DLD1 (cell line): Measurements from ENCODE around the gene ZFP36L2.

Source experiments
- in situ Hi-C: cut with HindIII; loops from 2 replicates; pipeline ENCODE4 v1.10.0; 2017; ENCODE audit warnings: low sequenced_read_pairs

The ZFP36L2 gene

DNA sequence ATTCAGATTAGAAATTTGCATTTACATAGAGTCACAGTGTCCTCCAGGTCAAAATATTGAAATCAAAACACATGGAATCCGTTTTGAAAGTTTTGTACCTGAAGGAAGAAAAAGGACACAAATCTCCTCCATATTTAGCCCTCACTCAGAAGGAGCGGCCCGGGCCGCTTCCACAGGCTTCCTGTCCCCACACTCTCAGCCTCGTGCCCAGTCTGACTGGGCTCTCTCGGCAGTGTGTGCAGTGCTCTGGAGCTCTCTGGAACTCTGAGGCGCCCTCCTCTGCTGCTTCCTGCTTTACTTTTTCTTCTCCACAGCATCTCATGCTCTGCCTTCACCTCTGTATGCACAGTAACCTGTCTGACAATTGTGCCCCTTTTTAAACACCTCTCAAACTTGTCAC lies 22.2 kb upstream of the ZFP36L2 start:
- in situ Hi-C loops: loop anchor here (10.0 kb wide), 1 partner anchor 434 kb away; no protein-coding TSS in a partner anchor

DNA sequence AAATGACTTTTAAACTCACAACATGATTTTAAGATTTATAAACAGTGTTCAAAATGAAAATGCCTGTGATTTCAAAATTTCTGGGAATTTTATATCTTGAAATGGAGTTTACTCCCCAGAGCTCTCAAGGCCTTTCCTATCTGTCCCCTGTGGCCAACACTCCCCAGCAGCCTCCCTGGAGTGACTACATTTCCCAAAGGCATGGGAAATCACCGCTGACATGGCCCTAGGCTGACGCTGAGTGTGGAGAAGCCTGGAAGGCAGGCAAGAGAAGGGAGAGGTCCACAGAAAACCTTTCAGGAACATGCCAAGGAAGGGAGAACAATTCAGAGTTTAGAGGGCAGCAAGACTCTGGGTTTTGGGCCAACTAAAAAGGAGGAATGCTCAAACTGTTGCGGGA lies 20.2 kb upstream of the ZFP36L2 start:
- in situ Hi-C loops: loop anchor here (10.0 kb wide), 1 partner anchor 432 kb away; no protein-coding TSS in a partner anchor

- in situ Hi-C loops: loop anchor here (10.0 kb wide), 1 partner anchor 427 kb away; no protein-coding TSS in a partner anchor
These were observed 15.2 kb upstream of the ZFP36L2 start for GRCh38 chr2:43241558-43241957.

- in situ Hi-C loops: loop anchor here (10.0 kb wide), 1 partner anchor 426 kb away; no protein-coding TSS in a partner anchor
These were observed 14.4 kb upstream of the ZFP36L2 start for GRCh38 chr2:43240766-43241150.

DNA sequence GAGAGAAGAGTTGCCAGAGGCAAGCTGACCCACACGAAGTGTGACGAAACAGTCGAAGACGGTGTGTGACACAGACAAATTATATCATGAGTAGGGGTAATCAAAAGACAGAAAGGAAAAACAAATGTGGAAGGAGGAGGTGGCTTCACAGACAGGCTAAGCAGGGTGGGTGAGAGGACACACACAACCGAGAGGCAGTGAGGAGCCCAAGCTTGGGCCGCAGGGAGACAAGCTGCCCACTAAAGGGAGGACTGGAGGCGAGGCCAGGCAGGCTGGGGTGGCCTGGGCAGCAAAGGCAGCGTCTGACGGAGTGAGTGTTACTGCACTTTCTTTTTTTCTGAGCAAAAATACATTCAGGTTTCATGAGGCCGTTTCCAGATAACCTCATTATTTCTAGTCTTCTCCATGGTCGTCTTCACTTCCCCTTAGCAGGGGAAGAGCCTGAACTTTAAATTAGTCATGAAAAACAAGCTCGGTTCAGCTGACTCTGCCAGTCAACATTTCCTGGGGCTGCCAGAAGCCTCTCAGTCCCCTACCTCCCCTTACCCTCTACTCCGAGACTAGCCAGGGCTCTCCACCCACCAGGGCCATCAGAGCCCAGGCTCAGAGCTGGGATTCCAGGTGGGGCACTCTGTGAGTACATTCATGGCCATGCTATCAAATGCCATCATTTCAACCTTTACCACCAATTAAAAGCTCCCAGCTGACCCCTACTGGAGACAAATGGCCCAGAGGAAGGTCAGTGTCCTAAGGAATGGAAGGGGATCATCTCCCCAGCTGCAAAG lies 13.8 kb upstream of the ZFP36L2 start:
- in situ Hi-C loops: loop anchor here (10.0 kb wide), 1 partner anchor 425 kb away; no protein-coding TSS in a partner anchor

- in situ Hi-C loops: no loop called here
These were observed 12.4 kb upstream of the ZFP36L2 start for GRCh38 chr2:43238813-43239212.

- in situ Hi-C loops: no loop called here
These were observed 11.8 kb upstream of the ZFP36L2 start for GRCh38 chr2:43238176-43238575.

DNA sequence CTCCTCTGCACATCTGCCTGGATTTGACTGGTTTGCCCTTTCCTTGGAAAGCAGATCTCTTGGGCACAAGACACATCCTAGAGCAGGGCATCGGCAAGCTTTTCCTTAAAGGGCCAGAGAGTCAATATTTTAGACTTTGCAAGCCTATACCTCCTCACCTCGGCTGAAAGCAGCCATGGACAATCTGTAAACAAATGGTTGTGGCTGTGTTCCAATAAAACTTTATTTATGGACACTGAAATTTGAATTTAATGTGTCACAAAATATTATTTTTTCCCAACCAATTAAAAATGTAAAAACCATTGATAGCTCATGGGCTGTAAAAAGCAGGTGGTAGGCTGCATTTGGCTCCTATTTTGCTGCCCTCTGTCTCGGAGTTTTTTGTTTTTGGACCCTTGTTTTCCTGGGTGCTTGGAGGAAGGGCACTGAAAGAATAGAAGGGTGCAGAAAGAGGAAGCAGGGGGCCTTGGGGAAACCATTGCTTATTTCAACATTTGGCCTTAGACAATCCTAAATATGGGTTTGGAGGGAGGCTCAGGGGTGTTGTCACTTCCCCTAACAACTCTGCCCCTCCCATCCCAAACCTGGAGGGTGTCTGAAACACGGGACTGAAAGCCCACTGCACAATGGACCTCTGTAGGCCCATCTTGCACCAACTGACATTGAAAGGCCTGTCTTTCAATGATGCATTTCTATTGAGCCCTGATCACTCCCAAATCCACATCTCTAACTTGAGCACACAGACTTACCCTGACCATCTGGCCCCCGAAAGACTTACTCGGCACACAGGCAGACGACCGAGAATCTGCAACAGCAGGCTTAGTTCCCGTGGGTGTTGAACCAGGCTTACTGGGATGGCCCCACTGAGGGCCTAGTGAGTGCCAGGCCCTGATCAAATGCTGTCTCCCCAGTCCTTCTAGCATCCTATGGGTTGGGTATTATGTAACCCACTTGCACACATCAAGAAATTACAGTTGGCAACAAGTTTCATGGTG lies 7.1 kb upstream of the ZFP36L2 start:
- in situ Hi-C loops: no loop called here

DNA sequence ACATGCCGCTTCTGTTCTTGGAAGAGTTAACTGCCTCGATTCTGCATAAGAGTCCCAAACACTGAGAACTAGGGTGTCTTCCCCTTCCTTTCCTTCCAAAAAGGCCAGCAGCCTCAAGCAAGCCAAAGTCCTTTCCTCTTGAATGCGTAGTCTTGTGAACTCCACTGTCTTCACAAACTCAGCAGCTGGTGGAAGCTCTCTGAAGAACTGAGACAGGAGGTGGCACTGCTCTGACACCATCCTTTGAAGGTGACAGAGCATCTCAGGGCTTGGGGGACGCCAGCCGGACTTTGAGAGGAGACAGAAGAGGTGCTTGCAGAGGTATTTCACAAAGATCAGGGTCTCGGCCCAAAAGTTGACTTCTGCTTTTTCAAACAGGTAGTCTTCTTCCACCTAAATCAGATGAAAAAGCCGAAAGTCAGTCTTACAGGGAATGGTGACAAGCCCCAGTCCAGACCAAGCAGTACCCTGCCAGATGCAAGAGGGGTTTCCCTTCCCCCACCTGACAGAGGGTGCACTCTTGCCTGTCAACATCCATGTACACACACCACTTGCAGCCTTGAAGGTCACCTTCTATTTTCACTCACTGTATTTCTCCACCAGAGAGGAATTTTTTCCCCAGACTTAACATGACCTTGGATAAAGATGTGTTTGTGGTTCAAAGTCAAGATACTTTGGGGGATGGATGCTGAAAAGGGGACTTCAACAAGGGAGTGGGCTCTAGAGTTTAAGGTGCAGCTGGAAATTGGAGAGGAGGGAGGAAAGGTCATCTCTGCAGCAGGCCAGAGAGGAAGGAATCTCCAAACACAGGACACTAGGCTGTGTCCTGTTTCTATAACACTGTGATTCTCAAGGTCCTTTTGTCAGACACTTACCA lies 4.8 kb upstream of the ZFP36L2 start:
- in situ Hi-C loops: no loop called here

- in situ Hi-C loops: no loop called here
These were observed 4.0 kb upstream of the ZFP36L2 start for GRCh38 chr2:43230351-43230885.

DNA sequence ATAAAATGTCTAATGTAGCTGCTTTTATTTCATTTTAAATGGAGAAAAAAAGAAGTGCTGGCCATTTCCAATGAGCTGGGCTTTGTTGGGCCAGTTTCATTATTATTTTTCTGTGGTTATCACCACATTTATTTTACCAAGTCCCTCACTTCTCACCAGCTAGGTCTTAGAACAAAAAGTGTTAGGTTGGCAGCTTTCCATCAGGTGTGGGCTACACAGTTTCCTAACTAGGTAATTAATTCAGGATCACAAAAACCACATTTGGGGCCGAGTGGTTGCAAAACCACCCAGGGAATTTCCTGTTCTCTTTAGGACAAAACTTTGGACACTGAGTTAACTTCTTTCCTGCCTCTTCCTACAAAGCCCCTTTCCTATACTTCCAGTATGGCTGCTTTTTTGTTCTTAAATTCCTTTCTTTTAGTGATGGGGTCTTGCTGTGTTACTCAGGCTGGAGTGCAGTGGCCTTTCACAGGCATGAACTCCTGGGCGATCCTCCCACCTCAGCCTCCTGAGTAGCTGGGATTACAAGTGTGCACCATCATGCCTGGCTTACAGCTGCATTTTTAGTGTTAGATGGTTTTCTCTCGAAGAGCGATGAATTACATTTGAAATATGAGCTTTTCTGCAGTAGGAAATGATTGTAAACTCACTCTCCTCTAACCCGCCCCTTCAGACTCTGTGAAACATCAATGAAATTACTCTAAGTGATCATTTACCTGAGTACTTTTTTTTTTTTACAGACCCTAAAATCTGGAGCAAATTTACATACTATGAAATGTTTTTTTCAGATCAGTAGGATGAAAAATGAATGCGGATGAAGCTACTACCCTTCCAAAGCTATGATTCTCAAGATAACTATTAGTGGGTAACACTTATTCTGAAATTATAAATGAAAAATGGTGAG lies 2.6 kb upstream of the ZFP36L2 start:
- in situ Hi-C loops: no loop called here

DNA sequence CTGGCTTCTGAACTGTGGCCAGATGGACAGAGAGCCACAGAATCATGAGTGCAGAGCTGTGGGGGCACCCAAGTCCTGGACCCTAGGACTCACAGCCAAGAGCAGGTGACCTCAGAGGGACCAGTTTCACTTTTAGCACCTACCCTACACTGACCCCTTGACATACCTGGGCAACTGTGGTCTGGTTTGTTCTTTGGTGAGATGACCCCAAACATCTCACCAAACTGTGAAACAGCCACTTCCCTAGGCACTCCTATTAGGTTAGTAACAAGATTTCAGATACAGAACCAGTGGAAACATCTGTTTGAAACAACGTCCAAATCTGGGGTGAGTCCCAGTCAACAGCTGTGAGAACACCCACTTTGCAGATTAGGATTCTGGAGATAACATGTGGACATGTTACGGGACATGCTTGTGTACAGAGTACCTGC lies 1.9 kb upstream of the ZFP36L2 start:
- in situ Hi-C loops: no loop called here

GRCh38 chr2:43227830-43228281 lies 1.4 kb upstream of the ZFP36L2 start:
- in situ Hi-C loops: no loop called here

GRCh38 chr2:43226955-43227829 lies 786 bp upstream of the ZFP36L2 start:
- in situ Hi-C loops: no loop called here

- in situ Hi-C loops: no loop called here
These were observed 433 bp downstream of the ZFP36L2 start for GRCh38 chr2:43225788-43226557.

GRCh38 chr2:43225093-43225787 lies 1.2 kb downstream of the ZFP36L2 start:
- in situ Hi-C loops: no loop called here
